Mammary epithelial cell (primary cell): ENCODE measurements around the gene C2CD2.

Experiments
- EZH2 ChIP-seq: IDR thresholded peaks from 2 replicates; pipeline ENCODE4 v1.6.1; 2012; ENCODE audit warnings: low read length, inconsistent platforms, borderline replicate concordance
- TF ChIP-seq, protein P1 (sequence below), 2 donors: IDR thresholded peaks in 1 of 2; conservative IDR thresholded peaks in 1 of 2; 2 replicates each; pipeline ENCODE4 v1.5.1; 2011 to 2012; ENCODE audit warnings: inconsistent platforms in 2 of 2, low read length in 2 of 2, mild to moderate bottlenecking in 2 of 2, control low read depth in 1 of 2, low read depth in 1 of 2; ENCODE audit not compliant: insufficient read depth in 1 of 2; ENCODE audit errors: extremely low read depth in 1 of 2

DNA sequence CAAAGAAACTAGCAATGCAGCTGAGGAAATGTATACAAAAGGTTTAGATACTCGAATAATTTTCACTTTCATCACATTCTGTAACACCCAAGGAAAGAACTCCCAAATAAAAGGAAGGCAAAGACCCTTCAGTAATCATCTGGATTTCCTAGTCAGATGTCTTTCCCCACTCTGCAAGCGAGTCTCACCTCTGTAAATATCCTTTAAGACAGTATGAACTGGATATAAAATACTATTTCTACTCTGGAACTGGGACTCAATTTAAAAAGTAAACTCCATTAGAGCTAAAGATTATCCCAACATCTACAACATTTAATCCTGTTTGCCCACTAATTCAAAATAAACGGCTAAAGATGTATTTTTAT is 27.0 kb downstream of the C2CD2 start:
- TF ChIP-seq, protein P1, sequence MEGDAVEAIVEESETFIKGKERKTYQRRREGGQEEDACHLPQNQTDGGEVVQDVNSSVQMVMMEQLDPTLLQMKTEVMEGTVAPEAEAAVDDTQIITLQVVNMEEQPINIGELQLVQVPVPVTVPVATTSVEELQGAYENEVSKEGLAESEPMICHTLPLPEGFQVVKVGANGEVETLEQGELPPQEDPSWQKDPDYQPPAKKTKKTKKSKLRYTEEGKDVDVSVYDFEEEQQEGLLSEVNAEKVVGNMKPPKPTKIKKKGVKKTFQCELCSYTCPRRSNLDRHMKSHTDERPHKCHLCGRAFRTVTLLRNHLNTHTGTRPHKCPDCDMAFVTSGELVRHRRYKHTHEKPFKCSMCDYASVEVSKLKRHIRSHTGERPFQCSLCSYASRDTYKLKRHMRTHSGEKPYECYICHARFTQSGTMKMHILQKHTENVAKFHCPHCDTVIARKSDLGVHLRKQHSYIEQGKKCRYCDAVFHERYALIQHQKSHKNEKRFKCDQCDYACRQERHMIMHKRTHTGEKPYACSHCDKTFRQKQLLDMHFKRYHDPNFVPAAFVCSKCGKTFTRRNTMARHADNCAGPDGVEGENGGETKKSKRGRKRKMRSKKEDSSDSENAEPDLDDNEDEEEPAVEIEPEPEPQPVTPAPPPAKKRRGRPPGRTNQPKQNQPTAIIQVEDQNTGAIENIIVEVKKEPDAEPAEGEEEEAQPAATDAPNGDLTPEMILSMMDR (conservative IDR thresholded peaks at IDR 0.05 in 1 of 2, IDR thresholded peaks at IDR 0.05 in 1 of 2; ENCODE audit: extremely low read depth in 1 of 2, insufficient read depth in 1 of 2, low read depth in 1 of 2, low read length in 2 of 2) = no peak
- no peak for TF ChIP-seq EZH2
